ENCODE data around the gene LRCH4. TPM values are rescaled to one million over a fixed set of nuclear protein-coding genes. Genes with fewer than 3 reads are reported as not detected.

The LRCH4 gene, protein sequence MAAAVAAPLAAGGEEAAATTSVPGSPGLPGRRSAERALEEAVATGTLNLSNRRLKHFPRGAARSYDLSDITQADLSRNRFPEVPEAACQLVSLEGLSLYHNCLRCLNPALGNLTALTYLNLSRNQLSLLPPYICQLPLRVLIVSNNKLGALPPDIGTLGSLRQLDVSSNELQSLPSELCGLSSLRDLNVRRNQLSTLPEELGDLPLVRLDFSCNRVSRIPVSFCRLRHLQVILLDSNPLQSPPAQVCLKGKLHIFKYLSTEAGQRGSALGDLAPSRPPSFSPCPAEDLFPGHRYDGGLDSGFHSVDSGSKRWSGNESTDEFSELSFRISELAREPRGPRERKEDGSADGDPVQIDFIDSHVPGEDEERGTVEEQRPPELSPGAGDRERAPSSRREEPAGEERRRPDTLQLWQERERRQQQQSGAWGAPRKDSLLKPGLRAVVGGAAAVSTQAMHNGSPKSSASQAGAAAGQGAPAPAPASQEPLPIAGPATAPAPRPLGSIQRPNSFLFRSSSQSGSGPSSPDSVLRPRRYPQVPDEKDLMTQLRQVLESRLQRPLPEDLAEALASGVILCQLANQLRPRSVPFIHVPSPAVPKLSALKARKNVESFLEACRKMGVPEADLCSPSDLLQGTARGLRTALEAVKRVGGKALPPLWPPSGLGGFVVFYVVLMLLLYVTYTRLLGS
- total RNA-seq (2014; rRNA removed; shearing (Covaris generic)): 32.2 and 41.0 TPM in 2 replicates

GRCh38 chr7:100585511-100586265 is at the start of gene LRCH4:
TSS of gene LRCH4 (minus strand) at chr7:100586129. CDS start at chr7:100586100, 29 bp downstream.
- no peak for DNase-seq (ENCODE audit: low read depth)

GRCh38 chr7:100632951-100633717 is 47.2 kb upstream of the LRCH4 start:
- peak; percentile 84 for DNase-seq (ENCODE audit: low read depth)

DNA sequence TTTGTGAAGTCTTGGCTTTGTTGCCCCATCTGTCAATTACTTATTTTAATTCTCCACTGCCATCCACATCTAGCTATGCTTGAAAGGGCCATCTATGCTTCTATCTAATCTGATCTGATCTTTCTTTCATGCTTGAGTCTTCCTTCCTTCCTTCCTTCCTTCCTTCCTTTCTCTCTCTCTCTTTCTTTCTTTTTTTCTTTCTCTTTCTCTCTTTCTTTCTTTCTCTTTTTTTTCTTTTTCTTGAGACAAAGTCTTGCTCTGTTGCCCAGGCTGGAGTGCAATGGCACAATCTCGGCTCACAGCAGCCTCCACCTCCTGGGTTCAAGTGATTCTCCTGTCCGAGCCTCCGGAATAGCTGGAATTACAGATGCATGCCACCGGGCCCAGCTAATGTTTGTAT is 44.1 kb upstream of the LRCH4 start:
- no peak for DNase-seq (ENCODE audit: low read depth)

- peak; percentile 78 for DNase-seq (ENCODE audit: low read depth)
Observed at GRCh38 chr7:100629117-100629716, 43.3 kb upstream of the LRCH4 start.

- no peak for DNase-seq (ENCODE audit: low read depth)
Observed at GRCh38 chr7:100627238-100627549, 41.3 kb upstream of the LRCH4 start.

DNA sequence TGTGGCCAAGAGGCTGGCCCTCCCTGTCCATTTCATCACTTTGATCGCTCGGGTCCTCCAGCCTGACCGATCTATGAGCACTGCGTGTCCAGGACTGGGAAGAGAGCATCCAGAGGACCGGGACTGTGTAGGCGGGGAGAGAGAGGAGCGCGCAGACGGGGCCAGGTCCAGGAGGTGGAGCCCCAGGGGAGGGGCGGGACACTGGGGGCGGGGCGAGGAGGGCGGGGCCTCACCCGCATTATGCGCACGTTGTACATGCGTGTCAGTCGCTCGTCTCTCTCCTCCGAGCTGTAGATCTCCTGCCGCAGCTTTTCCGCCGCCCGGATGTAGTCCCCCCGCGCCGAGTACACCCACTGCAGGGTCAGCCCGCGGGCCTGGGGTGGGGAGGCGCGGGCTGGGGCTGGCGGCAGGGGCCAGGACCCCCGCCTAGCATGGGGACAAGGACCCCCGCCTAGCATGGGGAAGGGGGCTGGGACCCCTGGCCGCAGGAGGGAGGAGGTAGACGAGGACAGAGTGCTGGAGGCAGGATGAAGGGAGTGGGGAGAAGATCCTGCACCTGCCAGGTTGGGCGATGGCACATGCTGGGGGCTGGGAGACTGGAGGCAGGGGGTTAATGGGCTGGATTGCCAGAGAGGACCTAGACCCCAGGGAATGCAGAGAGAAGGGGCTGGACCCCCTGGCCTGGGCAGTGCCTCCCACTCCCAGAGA is 40.8 kb upstream of the LRCH4 start:
- DNase-seq (ENCODE audit: low read depth): peak; percentile 94

DNA sequence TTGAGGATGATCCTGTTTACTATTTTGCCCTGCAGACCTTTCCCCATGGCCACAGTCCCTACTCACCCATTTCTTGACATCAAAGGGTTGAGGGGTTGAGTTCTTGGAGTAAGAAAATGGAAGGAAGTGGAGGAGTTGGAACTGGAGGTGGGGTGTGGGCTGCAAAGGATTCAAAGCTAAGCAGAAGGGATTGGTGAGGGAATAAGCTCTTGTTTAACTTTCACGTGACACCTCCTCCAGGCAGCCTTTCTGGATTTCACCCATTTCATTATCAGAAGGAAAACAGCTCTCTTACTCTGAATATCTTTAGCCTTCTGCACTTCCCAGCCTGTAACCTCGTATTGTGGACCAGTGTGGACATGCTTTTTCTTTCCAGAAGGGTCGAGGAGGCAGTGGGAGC is 40.1 kb upstream of the LRCH4 start:
- DNase-seq (ENCODE audit: low read depth): no peak

DNA sequence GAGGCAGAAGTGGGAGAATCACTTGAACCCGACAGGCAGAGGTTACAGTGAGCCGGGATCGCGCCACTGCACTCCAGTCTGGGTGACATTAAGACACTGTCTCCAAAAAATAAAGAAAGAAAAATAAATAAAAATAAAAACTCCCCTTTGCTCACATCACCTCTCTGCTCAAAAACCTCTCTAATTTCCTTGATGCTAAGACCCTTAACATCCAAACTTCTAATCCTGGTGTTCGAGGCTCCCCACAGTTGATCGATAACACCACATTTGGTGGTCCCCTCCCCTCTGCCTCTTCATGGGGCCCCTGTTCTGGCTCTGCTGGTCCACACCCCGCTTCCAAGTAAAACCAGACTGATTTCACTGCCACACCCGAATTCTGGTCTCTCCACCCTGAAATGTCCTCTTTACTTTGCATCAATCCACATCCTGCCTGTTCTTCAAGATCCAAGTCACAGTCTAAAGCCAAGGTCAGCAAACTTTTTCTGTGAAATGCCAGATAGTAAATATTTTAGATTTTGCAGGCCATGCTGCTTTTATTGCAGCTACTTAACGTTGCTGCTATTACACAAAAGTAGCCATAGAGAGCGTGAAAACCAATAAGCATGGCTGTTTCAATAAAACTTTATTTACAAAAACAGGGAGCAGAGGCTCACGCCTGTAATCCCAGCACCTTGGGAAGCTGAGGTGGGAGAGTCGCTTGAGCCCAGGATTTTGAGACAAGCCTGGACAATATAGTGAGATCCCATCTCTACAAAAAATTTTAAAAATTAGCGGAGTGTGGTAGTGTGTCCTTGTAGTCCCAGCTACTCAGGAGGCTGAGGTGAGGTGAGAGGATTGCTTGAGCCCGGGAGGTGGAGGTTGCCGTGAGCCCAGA is 38.3 kb upstream of the LRCH4 start:
- DNase-seq (ENCODE audit: low read depth): no peak

DNA sequence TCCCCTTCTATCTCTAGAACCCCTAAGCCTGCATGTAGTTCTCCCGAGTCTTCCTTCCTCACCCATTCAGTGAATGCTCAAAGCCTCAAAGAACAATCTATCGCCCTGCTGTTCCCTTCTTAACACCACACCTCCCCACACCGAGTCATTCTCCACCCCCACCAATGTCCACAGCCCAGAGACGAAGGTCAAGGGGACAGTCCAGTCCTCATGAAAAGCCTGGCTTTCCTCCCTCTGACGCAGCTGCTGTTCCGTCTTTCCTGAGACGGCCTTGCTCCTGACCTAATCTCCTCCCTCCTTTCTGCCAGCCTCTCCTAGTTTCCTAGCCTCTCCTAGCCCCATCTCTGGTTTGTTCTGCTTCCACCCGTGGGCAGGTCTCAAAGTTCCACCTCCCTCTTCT is 35.6 kb upstream of the LRCH4 start:
- DNase-seq (ENCODE audit: low read depth): no peak

GRCh38 chr7:100620804-100621203 is 34.9 kb upstream of the LRCH4 start:
- DNase-seq (ENCODE audit: low read depth): no peak

DNA sequence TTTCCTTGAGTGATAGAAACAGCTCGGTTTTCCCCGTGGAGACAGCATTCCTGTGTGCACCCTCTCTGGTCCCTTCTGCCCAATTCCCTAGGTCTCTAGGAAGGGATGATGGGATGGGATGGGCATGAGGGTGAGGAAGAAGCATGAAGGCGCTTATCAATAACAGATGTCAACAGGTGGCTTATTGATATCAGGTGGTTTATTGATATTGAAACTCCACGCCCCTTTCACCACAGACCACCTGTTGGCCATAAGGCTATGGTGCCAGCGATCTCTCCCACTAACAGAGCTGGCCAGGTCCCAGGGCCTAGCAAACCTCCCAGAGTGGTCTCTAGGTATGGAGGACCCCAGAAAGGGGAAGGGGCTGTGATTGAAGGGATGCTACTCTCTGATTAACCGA is 34.3 kb upstream of the LRCH4 start:
- no peak for DNase-seq (ENCODE audit: low read depth)

DNA sequence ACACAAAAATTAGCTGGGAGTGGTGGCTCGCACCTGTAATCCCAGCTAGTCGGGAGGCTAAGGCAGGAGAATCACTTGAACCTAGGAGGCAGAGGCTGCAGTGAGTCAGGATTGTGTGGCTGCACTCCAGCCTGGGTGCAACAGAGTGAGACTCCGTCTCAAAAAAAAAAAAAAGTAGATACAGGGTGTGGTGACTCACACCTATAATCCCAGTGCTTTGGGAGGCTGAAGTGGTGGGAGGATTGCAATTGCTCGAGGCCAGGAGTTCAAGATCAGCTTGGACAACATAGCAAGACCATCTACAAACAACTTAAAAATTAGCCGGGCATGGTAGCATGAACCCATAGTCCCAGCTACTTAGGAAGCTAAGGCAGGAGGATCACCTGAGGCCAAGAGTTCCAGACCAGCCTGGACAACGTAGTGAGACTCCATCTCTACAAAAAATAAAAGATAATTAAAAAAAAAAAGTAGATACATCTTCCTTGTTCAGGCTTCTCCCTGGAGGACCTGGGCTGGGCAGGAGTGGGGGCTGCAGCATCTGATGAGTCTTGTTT is 28.5 kb upstream of the LRCH4 start:
- peak; percentile 52 for DNase-seq (ENCODE audit: low read depth)

GRCh38 chr7:100613412-100614175 is 27.7 kb upstream of the LRCH4 start:
- no peak for DNase-seq (ENCODE audit: low read depth)

DNA sequence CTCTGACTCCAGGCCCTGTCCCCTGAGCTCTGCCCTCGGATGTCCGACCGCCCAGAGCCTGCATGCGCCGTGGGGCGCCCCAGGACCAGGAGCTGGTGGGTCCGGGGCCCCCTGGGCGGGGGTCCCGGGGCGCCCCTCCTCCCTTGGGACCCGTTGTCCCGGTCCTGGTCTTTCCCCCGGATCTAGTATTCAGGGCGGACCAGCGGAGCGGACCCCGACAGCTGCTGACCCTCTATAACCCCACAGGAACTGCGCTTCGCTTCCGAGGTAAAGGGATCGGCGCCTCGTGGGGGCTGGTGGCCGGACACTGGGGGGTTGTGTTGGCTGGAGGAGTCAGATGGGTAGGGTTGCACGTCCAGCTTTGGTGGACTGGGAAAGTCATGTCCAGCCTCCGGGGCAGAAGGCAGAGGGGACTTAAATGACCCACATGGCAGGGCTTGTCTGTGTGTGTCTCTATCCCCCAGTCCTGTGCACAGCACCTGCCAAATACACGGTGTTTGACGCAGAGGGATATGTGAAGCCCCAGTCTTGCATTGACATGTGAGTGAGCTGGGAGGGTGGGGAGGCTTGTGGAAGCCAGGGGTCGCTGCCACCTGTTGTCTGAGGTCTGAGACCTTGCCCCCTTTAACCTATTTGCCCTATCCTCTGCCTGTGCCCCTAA is 26.9 kb upstream of the LRCH4 start:
- no peak for DNase-seq (ENCODE audit: low read depth)

GRCh38 chr7:100611983-100612729 is 26.2 kb upstream of the LRCH4 start, which contains the start of gene MOSPD3:
TSS of gene MOSPD3 (plus strand) at chr7:100612540. CDS start at chr7:100612792, 252 bp downstream.
- DNase-seq (ENCODE audit: low read depth): peak; percentile 100

DNA sequence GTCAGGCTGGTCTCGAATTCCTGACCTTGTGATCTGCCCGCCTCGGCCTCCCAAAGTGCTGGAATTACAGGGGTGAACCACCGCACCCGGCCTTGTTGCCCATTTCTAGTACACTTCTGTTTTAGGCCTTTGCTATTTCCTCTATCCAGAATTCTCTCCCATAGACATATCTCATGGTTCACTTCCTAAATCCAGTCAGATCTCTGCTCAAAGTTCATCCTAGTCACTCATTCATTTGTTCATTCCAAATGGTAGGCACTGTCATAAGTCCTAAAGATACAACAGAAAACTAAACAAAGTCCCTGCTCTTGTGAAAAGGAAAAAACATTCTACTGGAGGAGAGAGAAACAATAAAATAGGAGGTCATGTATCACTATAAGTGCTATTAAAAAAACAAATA is 24.0 kb upstream of the LRCH4 start:
- DNase-seq (ENCODE audit: low read depth): no peak

DNA sequence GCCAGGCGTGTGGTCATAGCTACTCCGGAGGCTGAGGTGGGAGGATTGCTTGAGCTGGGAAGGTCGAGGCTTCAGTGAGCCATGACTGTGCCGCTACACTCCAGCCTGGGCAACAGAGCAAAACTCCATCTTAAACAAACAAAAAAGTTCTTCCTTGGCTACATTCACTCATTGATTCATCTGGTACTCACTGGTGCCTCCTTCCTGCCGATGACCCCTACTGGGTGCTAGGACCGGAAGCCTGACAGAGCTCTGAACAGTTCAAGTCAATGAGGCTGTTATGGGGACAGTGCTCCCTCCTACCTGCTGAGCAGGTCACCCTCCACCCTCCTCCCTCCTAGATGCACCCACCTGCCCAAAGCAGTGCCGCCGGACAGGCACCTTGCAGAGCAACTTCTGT is 21.2 kb upstream of the LRCH4 start:
- no peak for DNase-seq (ENCODE audit: low read depth)
